Breast epithelium (tissue), 3 donors: ENCODE results near the gene LAT.

Source experiments
- POLR2A ChIP-seq: fragments of 450-650 bp; IDR thresholded peaks from one replicate; pipeline ENCODE4 v1.6.1; 2016; ENCODE audit warnings: antibody characterized with exemption, mild to moderate bottlenecking, moderate library complexity
- POLR2AphosphoS5 ChIP-seq, 3 donors: sonication (generic); formaldehyde crosslinking; IDR thresholded peaks; one replicate each; pipeline ENCODE4 v1.6.1; 2017; ENCODE audit warnings: antibody characterized with exemption in 3 of 3
- TF ChIP-seq, protein P1 (sequence below), 3 donors: fragments of 450-650 bp; IDR thresholded peaks; one replicate each; pipeline ENCODE4 v1.5.1; 2016 to 2017; ENCODE audit warnings: antibody characterized with exemption in 3 of 3, mild to moderate bottlenecking in 3 of 3, moderate library complexity in 3 of 3

DNA sequence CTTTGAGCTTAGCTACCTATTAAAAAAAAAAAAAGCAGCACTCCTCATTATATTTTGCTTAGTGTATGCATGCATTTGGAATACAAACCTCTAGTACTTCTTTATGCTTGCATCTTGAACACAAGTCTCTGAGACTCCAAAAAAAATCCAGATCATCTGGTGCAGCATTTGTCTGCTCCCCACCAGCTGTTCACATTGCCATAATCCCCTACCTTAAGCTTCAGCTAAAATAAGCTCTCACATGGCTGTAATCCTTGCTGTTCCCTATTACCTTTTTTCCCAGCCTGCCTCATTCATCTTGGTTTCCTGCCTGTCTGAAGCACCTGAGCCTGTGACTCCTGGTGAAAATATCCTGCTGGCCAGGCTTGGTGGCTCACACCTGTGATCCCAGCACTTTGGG, 41.6 kb upstream of the LAT start:
- TF ChIP-seq, protein P1, sequence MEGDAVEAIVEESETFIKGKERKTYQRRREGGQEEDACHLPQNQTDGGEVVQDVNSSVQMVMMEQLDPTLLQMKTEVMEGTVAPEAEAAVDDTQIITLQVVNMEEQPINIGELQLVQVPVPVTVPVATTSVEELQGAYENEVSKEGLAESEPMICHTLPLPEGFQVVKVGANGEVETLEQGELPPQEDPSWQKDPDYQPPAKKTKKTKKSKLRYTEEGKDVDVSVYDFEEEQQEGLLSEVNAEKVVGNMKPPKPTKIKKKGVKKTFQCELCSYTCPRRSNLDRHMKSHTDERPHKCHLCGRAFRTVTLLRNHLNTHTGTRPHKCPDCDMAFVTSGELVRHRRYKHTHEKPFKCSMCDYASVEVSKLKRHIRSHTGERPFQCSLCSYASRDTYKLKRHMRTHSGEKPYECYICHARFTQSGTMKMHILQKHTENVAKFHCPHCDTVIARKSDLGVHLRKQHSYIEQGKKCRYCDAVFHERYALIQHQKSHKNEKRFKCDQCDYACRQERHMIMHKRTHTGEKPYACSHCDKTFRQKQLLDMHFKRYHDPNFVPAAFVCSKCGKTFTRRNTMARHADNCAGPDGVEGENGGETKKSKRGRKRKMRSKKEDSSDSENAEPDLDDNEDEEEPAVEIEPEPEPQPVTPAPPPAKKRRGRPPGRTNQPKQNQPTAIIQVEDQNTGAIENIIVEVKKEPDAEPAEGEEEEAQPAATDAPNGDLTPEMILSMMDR (IDR thresholded peaks at IDR 0.05) = no peak
- no peak for TF ChIP-seq POLR2A
- TF ChIP-seq POLR2AphosphoS5 (IDR thresholded peaks at IDR 0.05) = no peak
